DOHH2 (cell line): ENCODE data around the gene NAA25.
"Not testable (repeated sequence)": the region's sequence is repeated elsewhere in the genome, so short reads cannot be mapped to it uniquely, and the experiment has no call there.

ENCODE experiments used
- H3F3A ChIP-seq: fragments of 200-600 bp; sonication (generic), shearing (Covaris generic); 2 replicates; pipeline ENCODE4 v1.6.0; 2016; ENCODE audit warnings: antibody characterized with exemption, mild to moderate bottlenecking; ENCODE audit not compliant: control insufficient read depth, insufficient read depth
- H3K27ac ChIP-seq: fragments of 200-600 bp; sonication (generic); 2 replicates; pipeline ENCODE4 v1.5.1; 2014; ENCODE audit warnings: low read depth, mild to moderate bottlenecking, low read length, moderate library complexity
- H3K27me3 ChIP-seq: fragments of 200-600 bp; sonication (generic); 2 replicates; pipeline ENCODE4 v1.6.1; 2014; ENCODE audit warnings: mild to moderate bottlenecking, low read length, mixed read lengths; ENCODE audit not compliant: control insufficient read depth
- H3K36me3 ChIP-seq: fragments of 200-600 bp; sonication (generic); 2 replicates; pipeline ENCODE4 v1.6.1; 2014; ENCODE audit warnings: mild to moderate bottlenecking, low read length, moderate library complexity, mixed read lengths; ENCODE audit not compliant: control insufficient read depth
- H3K4me1 ChIP-seq: fragments of 200-600 bp; sonication (generic); 2 replicates; pipeline ENCODE4 v1.6.1; 2014; ENCODE audit warnings: mild to moderate bottlenecking, low read length, mixed read lengths; ENCODE audit not compliant: control insufficient read depth
- H3K4me2 ChIP-seq: fragments of 200-600 bp; sonication (generic); 2 replicates; pipeline ENCODE4 v1.6.0; 2014; ENCODE audit warnings: mild to moderate bottlenecking, low read length, moderate library complexity
- H3K4me3 ChIP-seq: fragments of 200-600 bp; sonication (generic); 2 replicates; pipeline ENCODE4 v1.5.1; 2014; ENCODE audit warnings: mild to moderate bottlenecking, low read length, mixed read lengths
- H3K79me2 ChIP-seq: fragments of 200-600 bp; sonication (generic); 2 replicates; pipeline ENCODE4 v1.6.1; 2014; ENCODE audit warnings: mild to moderate bottlenecking, low read length, mixed read lengths; ENCODE audit not compliant: control insufficient read depth
- H3K9me2 ChIP-seq: fragments of 200-600 bp; sonication (generic); replicated peaks from 2 replicates; pipeline ENCODE4 v1.6.1; 2014; ENCODE audit warnings: mild to moderate bottlenecking, low read length, mixed read lengths; ENCODE audit not compliant: control insufficient read depth
- H3K9me3 ChIP-seq: fragments of 200-600 bp; sonication (generic); 2 replicates; pipeline ENCODE4 v1.6.1; 2014; ENCODE audit warnings: antibody characterized with exemption, low read length, mixed read lengths; ENCODE audit not compliant: control insufficient read depth, insufficient read depth
- H4K20me1 ChIP-seq: fragments of 200-600 bp; sonication (generic); 2 replicates; pipeline ENCODE4 v1.6.0; 2014; ENCODE audit warnings: low read depth, mild to moderate bottlenecking, antibody characterized with exemption, low read length, moderate library complexity; ENCODE audit not compliant: control insufficient read depth, insufficient read depth
- CTCF ChIP-seq: fragments of 200-600 bp; sonication (generic); IDR thresholded peaks from one replicate; pipeline ENCODE4 v1.5.1; 2014; ENCODE audit warnings: antibody characterized with exemption, mild to moderate bottlenecking, low read depth, low read length; ENCODE audit not compliant: poor library complexity, severe bottlenecking
- EZH2phosphoT487 ChIP-seq: fragments of 200-600 bp; sonication (generic); IDR thresholded peaks from 2 replicates; pipeline ENCODE4 v1.6.1; 2017; ENCODE audit warnings: borderline replicate concordance, mild to moderate bottlenecking, antibody characterized with exemption, low read length, moderate library complexity, mixed read lengths

NAA25 gene

GRCh38 chr12:112111931-112112330 lies 3.3 kb upstream of the NAA25 start:
- TF ChIP-seq EZH2phosphoT487 (no peak), CTCF (no peak)
- peaks cover 22% of the 10 kb centered on the region for H3K79me2 ChIP-seq
- H4K20me1 ChIP-seq = no peaks in the 10 kb centered on the region
- no peak overlapping the region for H3K4me2 ChIP-seq
- H3K9me2 ChIP-seq = no peaks in the 10 kb centered on the region
- no peaks in the 10 kb centered on the region for H3K27me3 ChIP-seq
- peaks cover 14% of the 10 kb centered on the region for H3K36me3 ChIP-seq
- H3F3A ChIP-seq = peaks cover 12% of the 10 kb centered on the region
- no peak overlapping the region for H3K27ac ChIP-seq
- H3K4me1 ChIP-seq = peaks cover 41% of the 10 kb centered on the region
- H3K9me3 ChIP-seq = no peaks in the 10 kb centered on the region
- H3K4me3 ChIP-seq = no peak overlapping the region

- H3K9me3 ChIP-seq, H3K4me2 ChIP-seq, H4K20me1 ChIP-seq, H3K27me3 ChIP-seq, H3K9me2 ChIP-seq, H3K4me3 ChIP-seq: not testable (repeated sequence)
- peaks cover 41% of the 10 kb centered on the region for H3K4me1 ChIP-seq
- peaks cover 12% of the 10 kb centered on the region for H3F3A ChIP-seq
- H3K27ac ChIP-seq = peak overlapping the region; percentile 5; the same call in 1 of the 2 replicates
- peaks cover 31% of the 10 kb centered on the region for H3K79me2 ChIP-seq
- H3K36me3 ChIP-seq = peaks cover 23% of the 10 kb centered on the region
Measured at GRCh38 chr12:112110787-112111662, 2.4 kb upstream of the NAA25 start.

GRCh38 chr12:112107306-112108201 lies 1.0 kb downstream of the NAA25 start:
- no peaks in the 10 kb centered on the region for H3K27me3 ChIP-seq
- H4K20me1 ChIP-seq = peaks cover 25% of the 10 kb centered on the region
- peak overlapping the region; percentile 88 for H3K4me3 ChIP-seq
- H3K4me1 ChIP-seq = peaks cover 46% of the 10 kb centered on the region
- H3K4me2 ChIP-seq = peak overlapping the region; percentile 67
- no peaks in the 10 kb centered on the region for H3K9me2 ChIP-seq
- TF ChIP-seq CTCF (no peak), EZH2phosphoT487 (no peak)
- H3F3A ChIP-seq = peaks cover 10% of the 10 kb centered on the region
- peak overlapping the region; percentile 96 for H3K27ac ChIP-seq
- no peaks in the 10 kb centered on the region for H3K9me3 ChIP-seq
- peaks cover 49% of the 10 kb centered on the region for H3K36me3 ChIP-seq
- H3K79me2 ChIP-seq = peaks cover 66% of the 10 kb centered on the region
